GM12891 (cell line): ENCODE measurements around the gene GADD45G.

Experiments
- POLR2AphosphoS5 ChIP-seq: IDR thresholded peaks from 2 replicates; pipeline ENCODE4 v1.6.1; 2011; ENCODE audit warnings: low read depth, low read length, control low read depth
- TAF1 ChIP-seq: IDR thresholded peaks from 2 replicates; pipeline ENCODE4 v1.6.1; 2011; ENCODE audit warnings: low read depth, low read length, control low read depth

DNA sequence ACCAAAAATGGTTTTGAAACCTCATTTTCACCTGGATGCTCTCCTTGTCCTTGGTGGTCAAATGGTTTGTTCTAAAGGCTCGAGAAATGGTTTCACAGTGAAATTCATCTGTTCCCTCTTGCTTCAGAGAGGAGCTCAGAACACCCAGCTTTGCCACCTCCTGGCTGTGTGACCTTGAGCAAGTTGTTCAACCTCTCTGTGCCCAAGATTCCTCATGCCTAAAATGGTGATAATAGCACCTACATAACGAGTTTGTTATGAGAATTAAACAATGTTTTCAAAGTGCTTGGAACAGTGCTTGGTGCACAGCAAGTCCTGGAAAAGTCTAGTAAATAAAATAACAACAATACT, 6.5 kb upstream of the GADD45G start:
- TF ChIP-seq TAF1 (no peak), POLR2AphosphoS5 (no peak)
